Activated CD4-positive, alpha-beta T cell treated with anti-CD3 and anti-CD28 coated beads for 1 hour (primary cell): ENCODE measurements around the gene FGR.

Experiments
- DNase-seq: peaks from one replicate; pipeline ENCODE4 v3.0.0-alpha.2; 2020

Gene FGR

GRCh38 chr1:27599605-27600497, 35.1 kb downstream of the FGR start:
- no peak for DNase-seq

GRCh38 chr1:27598902-27599528, 36.0 kb downstream of the FGR start:
- DNase-seq: peak; percentile 38

- DNase-seq: no peak
These were observed 36.7 kb downstream of the FGR start for GRCh38 chr1:27598295-27598687.

- DNase-seq: no peak
These were observed 37.3 kb downstream of the FGR start for GRCh38 chr1:27597516-27598294.

- no peak for DNase-seq
These were observed 38.0 kb downstream of the FGR start for GRCh38 chr1:27596986-27597385.

GRCh38 chr1:27596261-27596660, 38.7 kb downstream of the FGR start:
- DNase-seq: no peak

GRCh38 chr1:27595597-27595996, 39.4 kb downstream of the FGR start:
- DNase-seq: no peak

GRCh38 chr1:27594564-27595510, 40.1 kb downstream of the FGR start:
- DNase-seq: no peak

- DNase-seq: no peak
These were observed 41.1 kb downstream of the FGR start for GRCh38 chr1:27593678-27594563.

GRCh38 chr1:27592931-27593677, 41.9 kb downstream of the FGR start:
- DNase-seq: no peak

GRCh38 chr1:27592232-27592930, 42.6 kb downstream of the FGR start:
- no peak for DNase-seq

- no peak for DNase-seq
These were observed 43.4 kb downstream of the FGR start for GRCh38 chr1:27591622-27592021.

GRCh38 chr1:27590917-27591508, 44.0 kb downstream of the FGR start:
- no peak for DNase-seq

GRCh38 chr1:27589841-27590426, 45.1 kb downstream of the FGR start:
- no peak for DNase-seq

- no peak for DNase-seq
These were observed 45.5 kb downstream of the FGR start for GRCh38 chr1:27589441-27589840.

GRCh38 chr1:27588256-27589232, 46.4 kb downstream of the FGR start:
- DNase-seq: no peak

GRCh38 chr1:27585684-27586083, 49.3 kb downstream of the FGR start:
- DNase-seq: no peak

GRCh38 chr1:27584453-27584852, 50.5 kb downstream of the FGR start:
- no peak for DNase-seq
